HepG2 (cell line): ENCODE results near the gene ME3. TPM values are rescaled to one million over a fixed set of nuclear protein-coding genes. Genes with fewer than 3 reads are reported as not detected.

Experiments
- ATAC-seq: fragments of 200-7000 bp; cut with Tn5 transposase; 3 replicates; pipeline ENCODE4 v1.9.1; 2020; ENCODE audit warnings: mild to moderate bottlenecking, moderate library complexity
- BruUV-seq: library from RNA; stranded (reverse); fragments of 400-500 nt; replicated peaks from 2 replicates; lab custom pipeline; 2021; lab: Mats Ljungman, UMichigan
- CTCF ChIA-PET: fragments of 300-600 bp; formaldehyde crosslinking; extraction: SDS; loops from one replicate; lab custom pipeline; 2021; ENCODE audit warnings: low total read pairs, inconsistent platforms, low intra/inter-chr PET ratio; lab: Yijun Ruan, JAX
- POLR2A ChIA-PET: fragments of 350-600 bp; sonication (Branson Sonifier 250); formaldehyde crosslinking; loops from one replicate; lab custom pipeline; 2020; ENCODE audit warnings: antibody characterized with exemption, inconsistent platforms; lab: Yijun Ruan, JAX
- DNase-seq: peaks from one replicate; pipeline ENCODE4 v3.0.0-alpha.2; 2015; ENCODE audit warnings: low spot score
- FAIRE-seq: peaks from 3 replicates; lab custom pipeline; 2011; peaks lifted over from hg19 to GRCh38; lab: Jason Lieb, UNC
- H2AFZ ChIP-seq: one replicate; pipeline ENCODE4 v1.6.1; 2011; ENCODE audit warnings: low read length, inconsistent platforms
- H3K27ac ChIP-seq: fragments of 300-600 bp; 3 replicates; pipeline ENCODE4 v1.8.0; 2011; ENCODE audit warnings: mixed run types, mild to moderate bottlenecking, mixed read lengths, low read length, inconsistent platforms; ENCODE audit not compliant: insufficient read depth; ENCODE audit errors: extremely low read length
- H3K27me3 ChIP-seq, 2 experiments: fragments of 200-600 bp in 1 of 2; 2 replicates in 1 of 2; 3 replicates in 1 of 2; pipeline versions ENCODE4 v1.6.0 to v1.8.0; 2011; ENCODE audit warnings: low read length in 2 of 2, mild to moderate bottlenecking in 2 of 2, moderate library complexity in 2 of 2, inconsistent platforms in 1 of 2; ENCODE audit not compliant: insufficient read depth in 2 of 2, control insufficient read depth in 1 of 2
- H3K36me3 ChIP-seq, 2 experiments: fragments of 200-600 bp in 1 of 2; replicated peaks in 1 of 2; 2 replicates in 1 of 2; 3 replicates in 1 of 2; pipeline versions ENCODE4 v1.5.1 to v1.8.0; 2011; ENCODE audit warnings: low read length in 2 of 2, inconsistent platforms in 1 of 2; ENCODE audit not compliant: insufficient read depth in 2 of 2, control insufficient read depth in 1 of 2
- H3K4me1 ChIP-seq: 2 replicates; pipeline ENCODE4 v1.5.1; 2012; ENCODE audit warnings: low read length, inconsistent platforms; ENCODE audit not compliant: insufficient read depth
- H3K4me2 ChIP-seq: 2 replicates; pipeline ENCODE4 v1.6.0; 2011; ENCODE audit warnings: low read depth, low read length, inconsistent platforms
- H3K4me3 ChIP-seq, 3 experiments: fragments of 200-600 bp in 1 of 3; sonication (generic), shearing (Covaris generic) in 1 of 3; replicated peaks in 1 of 3; 2 replicates each; pipeline ENCODE4 v1.5.1; 2011 to 2016; ENCODE audit warnings: low read length in 3 of 3, inconsistent platforms in 2 of 3, low read depth in 2 of 3, mild to moderate bottlenecking in 2 of 3, control low read depth in 1 of 3, mixed read lengths in 1 of 3; ENCODE audit not compliant: insufficient read depth in 1 of 3
- H3K79me2 ChIP-seq: one replicate; pipeline ENCODE4 v1.6.1; 2011; ENCODE audit warnings: low read length, inconsistent platforms; ENCODE audit not compliant: insufficient read depth
- H3K9ac ChIP-seq: 2 replicates; pipeline ENCODE4 v1.6.0; 2011; ENCODE audit warnings: mild to moderate bottlenecking, low read depth, low read length, inconsistent platforms; ENCODE audit not compliant: insufficient read depth
- H3K9me3 ChIP-seq: 2 replicates; pipeline ENCODE4 v1.5.1; 2012; ENCODE audit warnings: mild to moderate bottlenecking, low read length
- H4K20me1 ChIP-seq: 2 replicates; pipeline ENCODE4 v1.6.0; 2011; ENCODE audit warnings: inconsistent platforms, mild to moderate bottlenecking, low read length, moderate library complexity; ENCODE audit not compliant: insufficient read depth
- BHLHE40 ChIP-seq: IDR thresholded peaks from 2 replicates; pipeline ENCODE4 v1.6.1; 2011; ENCODE audit warnings: low read length, improper control_type of control experiment
- CEBPG ChIP-seq: IDR thresholded peaks from 2 replicates; pipeline ENCODE4 v1.6.1; 2016
- KAT8 ChIP-seq: IDR thresholded peaks from 2 replicates; pipeline ENCODE4 v1.6.1; 2016; ENCODE audit warnings: missing genetic modification reagents, missing compliant biosample characterization
- PBX2 ChIP-seq: IDR thresholded peaks from 2 replicates; pipeline ENCODE4 v1.6.1; 2016; ENCODE audit warnings: control low read depth
- RERE ChIP-seq: IDR thresholded peaks from 2 replicates; pipeline ENCODE4 v1.6.1; 2016; ENCODE audit warnings: low read depth, missing genetic modification reagents, missing compliant biosample characterization
- RFX1 ChIP-seq: fragments of 450-650 bp; IDR thresholded peaks from 2 replicates; pipeline ENCODE4 v1.6.1; 2017
- ZNF333 ChIP-seq: sonication (generic); formaldehyde crosslinking; IDR thresholded peaks from 2 replicates; pipeline ENCODE4 v1.4.0; 2020; ENCODE audit warnings: mild to moderate bottlenecking, missing genetic modification reagents, borderline replicate concordance
- WGBS: methylation state at CpG from one replicate; pipeline ENCODE4 v1.1.6; 2017; ENCODE audit warnings: low lambda C conversion rate; 5-methylcytosine and 5-hydroxymethylcytosine counted together
- in situ Hi-C: cut with HindIII; loops from 2 replicates; pipeline ENCODE4 v1.10.0; 2017; ENCODE audit warnings: low pct_unique_long_range_greater_than_20kb; ENCODE audit not compliant: extremely low pct_ligation_motif_present
- intact Hi-C: fragments of 100-400 bp; cut with micrococcal nuclease; formaldehyde crosslinking; loops from one replicate; pipeline ENCODE4 v1.10.0; 2022; ENCODE audit not compliant: unreplicated experiment
- polyA plus RNA-seq, 8 experiments: library from polyadenylated mRNA; depleted of rRNA in 3 of 8; stranded (reverse) in 7 of 8; unstranded in 1 of 8; fragments of >200 nt; fragmentation: Illumina TruSeq in 4 of 8; extraction: Trizol in 4 of 8; gene quantifications; 2 replicates each; pipeline versions ENCODE4 v1.2.1 to v1.2.3, GENCODE V29; 2011 to 2016; ENCODE audit warnings: low read depth in 4 of 8, missing spikeins in 1 of 8, mixed read lengths in 1 of 8; ENCODE audit not compliant: insufficient read depth in 1 of 8
- total RNA-seq, 5 experiments: library from RNA; depleted of rRNA; stranded (reverse); fragments of >200 nt; fragmentation: Illumina TruSeq; extraction: Trizol; gene quantifications; 2 replicates each; pipeline ENCODE4 v1.2.3, GENCODE V29; 2016; ENCODE audit warnings: low read depth in 1 of 5
- TF ChIP-seq, protein P1 (sequence below): sonication (generic); formaldehyde crosslinking; IDR thresholded peaks from 2 replicates; pipeline ENCODE4 v1.4.0; 2020; ENCODE audit warnings: missing genetic modification reagents, borderline replicate concordance
- TF ChIP-seq, protein P2 (sequence below): sonication (generic); formaldehyde crosslinking; IDR thresholded peaks from 2 replicates; pipeline ENCODE4 v1.4.0; 2020; ENCODE audit warnings: mild to moderate bottlenecking, missing genetic modification reagents

The ME3 gene
- total and polyA plus RNA-seq, 2 of the 13 experiments (the other 11 are each of a cell fraction or from before 2014, with no cell fraction given): not detected

DNA sequence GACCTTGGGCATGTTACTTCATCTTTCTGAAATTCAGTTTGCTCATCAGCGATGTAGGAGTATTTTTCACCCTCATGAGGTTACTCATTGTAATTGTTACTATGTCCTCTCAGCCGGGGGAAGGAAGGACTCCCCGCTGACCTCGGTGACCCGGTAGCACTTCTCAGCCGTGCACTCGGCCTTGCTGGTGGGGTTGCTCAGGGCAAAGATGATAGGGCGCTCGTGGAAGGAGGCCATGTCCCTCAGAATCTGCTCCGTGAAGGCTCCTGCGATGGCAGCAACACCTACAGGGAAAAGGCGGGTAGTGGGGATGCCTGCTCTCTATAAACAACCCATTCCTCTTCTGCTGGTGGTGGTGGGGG, 225.5 kb downstream of the ME3 start:
- Histone ChIP-seq H3K27me3 (no peaks in the 10 kb centered on the region; a peak in 1 of 5 replicates), H4K20me1 (no peaks in the 10 kb centered on the region), H3K4me1 (no peaks in the 10 kb centered on the region), H3K9me3 (no peaks in the 10 kb centered on the region), H3K4me2 (no peak overlapping the region), H3K9ac (no peak overlapping the region), H3K4me3 (no peak overlapping the region), H2AFZ (no peak overlapping the region), H3K27ac (no peak overlapping the region), H3K79me2 (no peaks in the 10 kb centered on the region), H3K36me3 (no peaks in the 10 kb centered on the region)
- CTCF ChIA-PET: no interaction called here
- in situ Hi-C loops (no loop called here), intact Hi-C loops (no loop called here)
- BruUV-seq: no TSS peak
- WGBS: 57% methylated on average over 8 of the region's 12 CpGs
- no peak for DNase-seq
- FAIRE-seq: no peak
- ATAC-seq: no peak
- POLR2A ChIA-PET: no interaction called here
- TF ChIP-seq BHLHE40 (no peak), RERE (CRISPR knock-in tag) (no peak), PBX2 (CRISPR knock-in tag) (no peak), ZNF333 (CRISPR knock-in tag) (no peak), CEBPG (CRISPR knock-in tag) (no peak), RFX1 (no peak), KAT8 (no peak)
- TF ChIP-seq, protein P1, sequence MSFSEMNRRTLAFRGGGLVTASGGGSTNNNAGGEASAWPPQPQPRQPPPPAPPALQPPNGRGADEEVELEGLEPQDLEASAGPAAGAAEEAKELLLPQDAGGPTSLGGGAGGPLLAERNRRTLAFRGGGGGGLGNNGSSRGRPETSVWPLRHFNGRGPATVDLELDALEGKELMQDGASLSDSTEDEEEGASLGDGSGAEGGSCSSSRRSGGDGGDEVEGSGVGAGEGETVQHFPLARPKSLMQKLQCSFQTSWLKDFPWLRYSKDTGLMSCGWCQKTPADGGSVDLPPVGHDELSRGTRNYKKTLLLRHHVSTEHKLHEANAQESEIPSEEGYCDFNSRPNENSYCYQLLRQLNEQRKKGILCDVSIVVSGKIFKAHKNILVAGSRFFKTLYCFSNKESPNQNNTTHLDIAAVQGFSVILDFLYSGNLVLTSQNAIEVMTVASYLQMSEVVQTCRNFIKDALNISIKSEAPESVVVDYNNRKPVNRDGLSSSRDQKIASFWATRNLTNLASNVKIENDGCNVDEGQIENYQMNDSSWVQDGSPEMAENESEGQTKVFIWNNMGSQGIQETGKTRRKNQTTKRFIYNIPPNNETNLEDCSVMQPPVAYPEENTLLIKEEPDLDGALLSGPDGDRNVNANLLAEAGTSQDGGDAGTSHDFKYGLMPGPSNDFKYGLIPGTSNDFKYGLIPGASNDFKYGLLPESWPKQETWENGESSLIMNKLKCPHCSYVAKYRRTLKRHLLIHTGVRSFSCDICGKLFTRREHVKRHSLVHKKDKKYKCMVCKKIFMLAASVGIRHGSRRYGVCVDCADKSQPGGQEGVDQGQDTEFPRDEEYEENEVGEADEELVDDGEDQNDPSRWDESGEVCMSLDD (CRISPR knock-in tag): no peak
- TF ChIP-seq, protein P2, sequence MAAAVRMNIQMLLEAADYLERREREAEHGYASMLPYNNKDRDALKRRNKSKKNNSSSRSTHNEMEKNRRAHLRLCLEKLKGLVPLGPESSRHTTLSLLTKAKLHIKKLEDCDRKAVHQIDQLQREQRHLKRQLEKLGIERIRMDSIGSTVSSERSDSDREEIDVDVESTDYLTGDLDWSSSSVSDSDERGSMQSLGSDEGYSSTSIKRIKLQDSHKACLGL (CRISPR knock-in tag): no peak
